ENCODE measurements around the gene OLFML2B.
"Not testable (repeated sequence)": the region's sequence is repeated elsewhere in the genome, so short reads cannot be mapped to it uniquely, and the experiment has no call there.

OLFML2B gene

DNA sequence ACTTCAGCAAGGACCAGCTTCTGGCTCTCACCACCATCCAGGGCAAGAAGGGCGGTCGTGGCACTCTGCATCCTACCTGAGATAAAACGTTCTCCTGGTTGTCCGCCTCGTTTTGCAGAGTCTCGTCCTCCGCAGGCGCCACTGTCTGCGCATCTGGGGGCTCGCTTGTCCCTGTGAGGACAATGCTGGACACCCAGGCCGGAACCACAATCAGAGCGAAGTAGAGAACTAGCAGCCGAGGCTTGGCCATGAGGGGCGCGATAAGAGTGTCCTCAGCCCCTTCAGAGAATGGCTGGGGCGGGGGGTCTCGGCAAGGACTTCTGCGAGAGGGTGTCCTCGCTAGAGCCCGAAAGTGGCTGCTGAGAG is 505 bp downstream of the OLFML2B start:
- TF ChIP-seq CTCF (IDR thresholded peaks at IDR 0.05; ENCODE audit: insufficient read depth, missing control alignments) = no peak
- DNase-seq (ENCODE audit: insufficient read length, low spot score) (no peak), FAIRE-seq (no peak)

DNA sequence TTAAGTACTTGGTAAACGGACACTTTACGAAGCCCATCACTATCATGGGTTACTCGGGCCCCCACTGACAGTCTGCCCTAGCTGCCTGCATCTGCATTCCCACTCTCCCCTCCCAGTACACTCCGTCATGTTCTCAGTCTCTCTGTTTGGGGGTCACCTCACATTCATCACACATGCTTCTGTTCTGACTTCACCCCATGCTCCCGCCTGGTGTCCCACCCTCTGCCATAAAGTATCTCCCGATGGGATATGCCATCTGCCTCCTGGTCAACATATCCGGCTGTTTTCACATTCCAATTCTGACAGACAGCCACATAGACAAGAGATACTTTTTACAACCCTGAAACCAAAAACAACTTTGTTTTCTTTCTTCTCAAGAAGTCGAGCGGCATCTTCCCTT is 1.0 kb downstream of the OLFML2B start:
- FAIRE-seq (no peak), DNase-seq (ENCODE audit: insufficient read length, low spot score) (no peak)
- no peak for TF ChIP-seq CTCF (IDR thresholded peaks at IDR 0.05; ENCODE audit: insufficient read depth, missing control alignments)

- FAIRE-seq (no peak), DNase-seq (ENCODE audit: insufficient read length, low spot score) (no peak)
- no peak for TF ChIP-seq CTCF (IDR thresholded peaks at IDR 0.05; ENCODE audit: insufficient read depth, missing control alignments)
Observed at GRCh38 chr1:162021124-162021523, 2.5 kb downstream of the OLFML2B start.

GRCh38 chr1:162020150-162020549 is 3.5 kb downstream of the OLFML2B start:
- TF ChIP-seq CTCF (IDR thresholded peaks at IDR 0.05; ENCODE audit: insufficient read depth, missing control alignments) = no peak
- DNase-seq (ENCODE audit: insufficient read length, low spot score) (no peak), FAIRE-seq (no peak)

GRCh38 chr1:162019446-162019845 is 4.2 kb downstream of the OLFML2B start:
- FAIRE-seq (no peak), DNase-seq (ENCODE audit: insufficient read length, low spot score) (no peak)
- no peak for TF ChIP-seq CTCF (IDR thresholded peaks at IDR 0.05; ENCODE audit: insufficient read depth, missing control alignments)

DNA sequence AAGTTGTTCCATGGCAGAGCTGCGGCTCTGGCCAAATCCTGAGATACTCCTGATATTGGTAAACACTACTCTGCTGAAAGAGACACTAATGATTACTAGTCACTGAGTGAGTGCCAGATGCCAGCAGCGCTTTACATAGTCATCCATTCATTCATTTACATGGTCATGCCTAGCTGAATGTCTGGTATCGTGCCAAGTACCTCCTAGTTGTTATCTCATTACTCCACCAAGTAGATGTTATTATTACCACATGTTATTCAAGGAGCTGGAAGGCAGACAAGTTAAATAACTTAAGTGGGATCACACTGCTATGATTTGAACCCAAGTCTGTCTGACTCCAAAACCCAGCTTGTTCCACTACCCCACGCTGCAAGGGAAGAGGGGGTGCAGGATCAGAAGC is 4.7 kb downstream of the OLFML2B start:
- FAIRE-seq (no peak), DNase-seq (ENCODE audit: insufficient read length, low spot score) (no peak)
- no peak for TF ChIP-seq CTCF (IDR thresholded peaks at IDR 0.05; ENCODE audit: insufficient read depth, missing control alignments)

DNA sequence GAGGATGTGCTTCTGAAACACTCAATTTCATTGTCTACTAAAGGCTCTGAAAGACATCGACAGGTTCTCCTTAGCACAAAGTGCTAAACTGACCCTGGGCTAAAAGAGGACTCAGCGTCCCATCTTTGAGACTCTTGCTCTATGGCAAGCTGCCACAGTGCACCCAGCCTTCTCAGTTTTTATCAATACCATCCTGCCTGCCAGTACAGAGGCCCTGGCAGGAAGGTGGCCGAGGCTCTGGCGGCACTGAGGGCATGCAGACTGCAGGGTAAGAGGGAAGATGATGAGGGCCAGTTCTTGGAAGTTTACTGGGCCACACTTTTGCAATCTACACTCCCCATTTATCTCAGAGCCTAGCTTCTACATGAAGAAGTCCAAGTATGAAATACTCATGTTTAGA is 5.3 kb downstream of the OLFML2B start:
- FAIRE-seq (no peak), DNase-seq (ENCODE audit: insufficient read length, low spot score) (no peak)
- no peak for TF ChIP-seq CTCF (IDR thresholded peaks at IDR 0.05; ENCODE audit: insufficient read depth, missing control alignments)

- not testable (repeated sequence) for DNase-seq (ENCODE audit: insufficient read length, low spot score); FAIRE-seq
Observed at GRCh38 chr1:162017791-162018190, 5.9 kb downstream of the OLFML2B start.
